RCC 7860 (cell line): ENCODE data around the gene KRT23.

Experiments used
- DNase-seq: peaks from one replicate; pipeline ENCODE4 v3.0.0-alpha.2; 2015; ENCODE audit warnings: low spot score
- FAIRE-seq: peaks from 2 replicates; lab custom pipeline; 2012; peaks lifted over from hg19 to GRCh38; lab: Jason Lieb, UNC

The KRT23 gene

DNA sequence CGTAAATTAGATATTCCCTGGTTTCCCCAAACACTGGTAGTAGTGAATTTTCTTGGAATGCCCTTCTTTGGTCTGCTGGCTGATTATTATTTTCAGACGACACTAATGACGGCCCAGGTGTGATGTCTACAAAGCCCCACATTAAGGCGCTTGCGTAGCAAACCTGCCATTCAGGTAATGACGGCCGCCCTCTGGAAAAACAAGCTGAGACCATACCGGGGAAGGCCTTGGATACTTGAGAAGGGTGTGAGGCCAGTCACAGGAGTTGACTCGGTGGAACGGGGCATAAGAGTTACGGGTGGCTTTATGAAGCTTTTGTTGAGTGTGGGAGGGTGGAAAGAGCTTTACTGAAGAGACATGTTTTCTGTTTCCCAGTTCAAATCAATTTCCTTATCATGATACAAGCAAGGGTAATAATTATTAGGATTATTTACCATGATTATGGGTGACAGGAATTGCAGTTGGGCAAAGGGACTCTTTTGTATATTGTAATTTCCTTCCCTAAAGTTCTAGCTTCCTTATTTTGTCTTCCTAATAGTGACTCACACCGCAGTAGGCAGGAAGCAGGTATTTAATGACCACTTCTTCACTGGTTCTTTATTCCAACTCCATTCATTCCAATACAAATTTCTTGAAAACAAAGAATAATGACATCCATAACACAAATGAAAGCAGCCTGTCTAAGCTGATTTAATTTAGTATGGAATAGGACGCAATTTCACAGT is 24.8 kb downstream of the KRT23 start:
- FAIRE-seq = no peak
- no peak for DNase-seq

DNA sequence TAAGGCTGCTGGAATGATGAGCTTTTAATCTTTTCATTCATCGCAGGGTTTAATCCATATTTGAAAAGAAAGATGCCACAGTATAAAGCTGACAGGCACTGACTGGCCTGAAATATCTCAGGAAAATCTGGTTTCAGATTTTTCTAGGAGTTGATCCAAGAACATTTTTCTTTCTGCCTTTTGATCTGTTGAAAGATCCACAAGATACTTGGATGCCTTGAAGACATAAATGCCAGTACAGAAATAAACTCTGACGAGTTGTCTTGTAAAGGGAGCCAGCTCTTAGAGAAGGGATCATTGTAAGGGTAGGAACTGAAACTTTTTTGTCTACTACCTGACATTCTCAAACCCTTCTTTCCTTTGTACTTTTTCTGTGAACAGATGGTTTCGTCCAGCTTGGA is 27.0 kb downstream of the KRT23 start:
- DNase-seq = no peak
- no peak for FAIRE-seq

DNA sequence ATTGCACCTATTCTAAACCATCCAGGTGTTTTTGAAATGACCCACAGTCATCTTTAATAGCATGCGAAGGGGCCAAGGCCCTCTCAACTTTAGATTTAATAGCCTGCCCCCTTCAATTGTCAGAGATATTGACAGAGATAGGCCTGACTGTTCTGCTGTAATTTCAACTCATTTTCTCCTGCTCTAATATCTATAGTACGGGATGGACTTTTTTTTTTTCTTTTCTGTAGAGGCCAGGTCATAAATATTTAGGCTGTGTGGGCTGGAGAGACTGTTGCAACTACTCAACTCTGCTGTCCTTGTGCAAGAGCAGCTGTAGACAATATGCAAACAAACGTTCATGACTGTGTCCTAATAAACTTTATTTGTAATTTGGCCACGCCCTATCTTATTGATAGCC is 27.7 kb downstream of the KRT23 start:
- DNase-seq = no peak
- no peak for FAIRE-seq

DNA sequence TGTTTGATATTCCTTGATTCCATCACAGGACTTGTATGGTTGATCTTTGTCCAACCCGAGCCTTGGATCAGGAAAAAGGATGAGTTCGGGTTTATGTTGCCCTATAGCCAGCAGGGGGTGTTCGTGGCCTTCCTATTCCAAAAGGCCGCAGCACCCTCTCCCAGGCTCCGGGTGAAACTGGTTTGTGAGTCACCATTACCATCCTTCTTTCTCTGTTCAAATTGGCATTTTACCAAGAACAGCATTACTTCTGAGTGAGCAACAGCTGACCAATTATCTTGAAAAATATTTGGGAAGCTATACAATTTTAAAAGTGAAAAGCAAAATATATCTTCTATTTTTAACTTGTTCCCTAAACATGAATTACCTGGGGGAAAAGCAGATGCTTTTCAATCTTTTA is 28.1 kb downstream of the KRT23 start:
- FAIRE-seq = peak; percentile 96

DNA sequence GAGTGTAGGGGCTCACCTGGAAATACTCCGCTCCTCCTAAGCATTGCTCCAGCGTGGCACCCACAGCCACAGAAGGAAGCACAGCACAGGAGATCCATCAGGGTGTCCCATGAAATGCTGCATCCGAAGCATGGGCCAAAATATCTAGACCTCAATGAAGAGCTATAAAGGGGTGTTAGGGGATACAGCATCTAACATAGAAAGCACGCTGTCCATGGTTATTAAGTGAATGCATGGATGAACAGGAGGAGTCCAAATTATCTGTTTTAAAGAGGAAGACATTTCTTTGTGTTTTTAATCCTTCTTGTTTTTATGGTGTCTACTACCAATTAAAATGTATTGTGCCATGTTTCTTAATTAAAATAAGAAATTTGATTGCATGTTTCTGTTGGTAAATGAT is 30.8 kb downstream of the KRT23 start:
- DNase-seq (no peak), FAIRE-seq (no peak)

More for the DNA sequence above, 28.1 kb downstream of the KRT23 start:
- peak; percentile 92 for DNase-seq

DNA sequence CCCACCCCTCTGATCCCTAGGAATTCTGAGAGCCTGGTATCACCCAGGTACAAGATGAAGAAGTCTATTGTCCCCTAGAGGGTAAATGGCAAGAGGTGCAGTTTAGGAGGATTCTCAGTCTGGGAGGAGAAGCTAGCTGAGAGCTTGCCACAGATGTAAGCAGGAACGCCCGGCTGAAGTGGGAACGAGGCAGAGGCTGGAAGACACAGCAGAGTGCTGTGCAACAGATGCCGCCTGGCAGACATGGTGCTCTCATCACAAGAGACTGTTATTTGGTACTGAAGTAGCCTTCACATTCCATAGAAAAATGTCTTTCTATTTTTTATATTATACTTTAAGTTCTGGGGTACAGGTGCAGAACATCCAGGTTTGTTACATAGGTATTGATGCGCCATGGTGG is 32.1 kb downstream of the KRT23 start:
- DNase-seq = no peak
- FAIRE-seq = no peak

DNA sequence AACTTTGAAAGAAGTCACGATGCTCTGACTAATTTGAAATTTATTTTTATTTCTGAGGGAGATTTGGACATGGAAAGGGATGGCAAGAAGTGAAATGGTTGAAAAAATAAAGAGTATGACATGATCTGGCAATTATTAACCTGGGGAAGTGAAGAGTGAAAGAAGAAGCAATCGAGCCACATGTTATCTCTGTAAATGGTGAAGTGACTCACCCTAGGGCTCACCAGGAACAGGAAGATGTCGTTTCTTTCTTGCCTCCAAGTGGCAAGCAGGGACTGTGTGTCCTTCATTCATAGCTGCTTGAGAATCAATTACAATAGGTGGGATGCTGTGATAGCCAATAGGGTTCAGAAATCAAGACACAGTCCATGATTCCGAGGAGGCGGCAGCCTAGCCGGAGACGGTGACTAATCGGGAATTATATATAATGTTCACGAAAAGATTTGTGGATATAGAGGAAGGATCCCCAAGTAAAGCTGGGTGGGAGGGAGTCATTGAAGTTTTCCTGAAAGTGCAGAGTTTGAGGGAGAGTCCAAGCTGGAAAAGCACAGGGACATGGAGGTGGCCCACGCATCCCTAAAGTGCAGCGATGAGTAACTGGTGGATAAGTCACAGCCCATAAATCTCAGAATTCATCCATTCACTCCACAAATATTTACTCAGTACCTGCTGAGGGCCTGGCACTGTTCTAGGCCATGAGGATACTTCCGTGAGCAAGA is 34.2 kb downstream of the KRT23 start:
- DNase-seq (peak; percentile 98), FAIRE-seq (peak; percentile 98)

DNA sequence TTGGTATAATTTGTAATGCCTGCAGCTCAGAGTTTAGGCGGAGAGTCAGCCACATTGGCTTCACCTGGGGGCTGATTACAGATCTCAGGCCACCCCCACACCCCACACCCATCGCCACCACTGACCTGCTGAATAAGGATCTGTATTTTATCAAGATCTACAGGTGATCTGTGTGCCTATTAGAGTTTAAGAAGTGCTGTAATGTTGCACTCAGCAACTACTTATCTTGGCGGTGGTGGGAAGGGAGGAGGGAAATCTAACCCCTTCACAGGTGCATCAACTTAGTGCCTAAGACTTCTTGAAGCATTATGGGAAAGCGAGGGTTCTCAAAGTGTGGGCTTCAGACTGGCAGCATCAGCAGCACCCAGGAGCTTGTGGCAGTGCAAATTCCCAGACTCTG is 34.9 kb downstream of the KRT23 start:
- DNase-seq (no peak), FAIRE-seq (no peak)

DNA sequence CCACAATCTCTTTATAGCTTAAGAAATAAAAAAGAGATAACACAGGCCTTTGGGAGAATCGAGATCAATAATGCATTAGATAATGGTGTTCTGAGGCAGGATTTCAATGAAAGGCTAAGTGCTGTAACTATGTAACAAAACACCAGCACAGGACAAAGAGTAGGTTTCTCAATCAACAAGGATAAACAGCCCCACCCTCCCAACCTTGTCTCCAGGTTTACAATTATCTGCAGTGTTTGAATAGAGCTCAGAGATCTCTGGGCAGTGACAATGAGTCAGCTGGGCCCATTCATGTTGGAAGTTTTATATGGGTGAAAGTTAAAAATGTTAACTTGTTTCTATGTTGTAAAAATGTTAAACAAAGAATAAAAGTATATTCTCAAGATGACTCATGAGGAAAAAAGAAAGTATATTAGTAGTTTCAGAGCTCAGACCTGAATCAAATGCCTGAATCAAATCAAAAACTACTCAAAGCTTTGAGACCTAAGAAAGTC is 35.4 kb downstream of the KRT23 start:
- peak; percentile 85 for DNase-seq
- peak; percentile 81 for FAIRE-seq

DNA sequence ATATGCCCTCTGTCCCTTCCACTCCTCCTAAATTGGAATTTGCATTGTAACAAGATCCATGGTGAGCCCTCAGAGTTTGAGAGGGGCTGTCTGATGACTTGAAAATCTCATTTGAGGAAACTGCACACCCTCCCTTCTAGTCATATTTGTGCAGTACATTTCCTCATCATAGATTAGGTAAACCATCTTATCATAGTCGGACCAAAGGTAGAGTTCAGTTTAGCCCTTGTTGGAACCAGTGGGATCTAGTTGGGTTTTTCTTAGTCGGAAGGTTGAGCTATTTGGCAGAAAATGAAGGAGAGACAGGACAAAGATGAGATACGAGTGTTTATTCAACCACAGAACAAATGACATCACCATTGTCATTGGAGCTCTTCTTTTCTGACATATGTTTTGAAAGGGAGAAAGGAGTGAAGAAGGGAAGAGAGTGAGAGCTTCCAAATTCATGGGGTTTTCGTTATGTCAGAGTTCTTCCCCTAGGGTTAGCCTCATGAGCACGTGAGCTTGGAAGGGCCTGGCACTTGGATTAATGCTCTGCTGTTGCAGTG is 36.6 kb downstream of the KRT23 start:
- FAIRE-seq (no peak), DNase-seq (no peak)

DNA sequence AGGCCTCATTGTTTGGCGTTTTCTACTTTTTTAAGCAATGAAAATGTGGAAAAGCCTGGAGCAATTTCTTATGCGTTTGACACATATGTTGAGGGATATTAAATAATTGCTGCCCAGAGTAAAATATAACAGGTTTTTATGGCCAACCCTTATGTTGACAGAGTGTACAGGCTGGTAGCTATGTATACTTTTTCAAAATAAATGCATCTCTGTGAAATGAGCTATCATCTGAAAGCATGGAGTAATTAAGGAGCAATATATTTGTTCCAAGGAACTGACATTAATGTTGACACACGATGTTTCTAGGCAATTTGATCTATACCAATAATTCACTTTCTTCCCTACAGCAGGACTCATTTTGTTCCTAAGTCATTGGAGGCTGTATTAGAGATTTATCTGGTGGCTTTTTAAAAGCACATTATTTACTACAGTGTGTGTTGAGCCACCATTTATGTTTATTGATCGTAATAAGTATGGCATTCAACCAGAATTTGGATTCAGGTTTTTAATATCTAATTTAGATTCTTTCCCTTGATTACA is 40.5 kb downstream of the KRT23 start:
- DNase-seq (no peak), FAIRE-seq (no peak)

DNA sequence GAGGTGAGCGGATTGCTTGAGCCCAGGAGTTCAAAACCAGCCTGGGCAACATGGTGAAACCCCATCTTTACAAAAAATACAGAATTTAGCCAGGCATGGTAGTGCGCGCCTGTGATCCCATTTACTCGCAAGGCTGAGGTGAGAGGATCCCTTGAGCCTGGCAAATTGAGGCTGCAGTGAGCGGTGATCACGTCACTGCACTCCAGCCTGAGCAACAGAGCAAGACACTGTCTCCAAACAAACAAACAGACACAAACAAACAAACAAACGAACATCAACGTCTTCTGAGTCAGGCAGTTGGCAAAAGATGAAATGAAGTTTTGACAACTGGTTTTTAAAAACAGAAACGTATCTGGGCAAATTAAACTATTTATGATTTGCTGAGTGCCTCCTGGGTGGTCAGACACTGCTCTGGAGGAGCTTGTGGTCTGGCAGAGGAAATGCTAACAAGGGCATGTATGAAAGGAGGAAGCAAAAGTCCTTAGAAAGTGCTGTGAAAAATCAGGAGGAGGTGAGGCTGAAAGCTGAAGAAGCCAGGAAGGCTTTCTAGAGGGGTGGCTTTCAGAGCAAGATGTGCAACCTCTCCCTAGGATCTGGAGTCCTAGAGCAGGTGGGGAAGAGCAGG is 42.2 kb downstream of the KRT23 start:
- DNase-seq (no peak), FAIRE-seq (no peak)

DNA sequence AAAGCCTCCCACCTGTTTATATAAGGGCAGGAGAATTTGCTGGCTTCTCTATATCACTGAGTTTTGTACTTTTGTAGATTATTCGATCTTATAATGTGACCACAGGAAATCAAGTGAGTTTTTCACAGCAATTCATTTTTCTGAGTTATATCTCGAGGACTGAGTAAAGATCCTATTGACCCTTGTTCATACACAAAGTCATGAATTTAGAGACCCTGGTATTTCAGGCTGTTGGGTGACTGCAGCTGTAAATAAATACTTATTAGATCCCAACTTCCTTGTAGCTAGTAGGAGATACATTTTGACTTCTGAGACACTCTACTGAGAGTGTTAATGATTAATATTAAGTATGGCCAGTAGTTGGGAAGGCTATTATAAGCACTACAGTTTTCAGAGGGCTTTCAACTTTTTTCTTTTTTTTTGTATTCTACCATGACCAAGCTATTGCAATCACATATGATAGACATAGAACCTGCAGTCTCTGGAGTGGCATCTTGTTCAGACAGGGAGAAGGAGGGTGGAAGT is 49.2 kb downstream of the KRT23 start:
- DNase-seq (no peak), FAIRE-seq (peak; percentile 63)

DNA sequence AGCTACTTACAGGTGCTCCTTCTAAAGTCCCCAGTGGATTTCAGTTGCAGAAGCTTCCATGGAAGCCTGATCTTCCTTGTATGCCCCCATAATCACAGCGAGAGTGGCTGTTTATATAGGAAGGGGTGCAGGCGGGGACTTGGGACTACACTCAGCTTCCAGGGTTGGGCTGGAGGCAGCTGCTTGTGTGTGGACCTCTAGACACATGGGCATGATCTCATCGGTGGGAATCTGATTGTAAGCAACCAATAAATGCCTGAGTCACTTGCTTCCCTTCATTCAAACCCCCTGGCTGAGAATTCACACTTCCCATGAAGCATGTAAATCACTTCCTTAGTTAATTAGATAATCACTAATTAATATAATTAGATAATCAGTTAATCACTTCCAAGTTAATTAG is 51.4 kb downstream of the KRT23 start:
- DNase-seq (no peak), FAIRE-seq (no peak)

DNA sequence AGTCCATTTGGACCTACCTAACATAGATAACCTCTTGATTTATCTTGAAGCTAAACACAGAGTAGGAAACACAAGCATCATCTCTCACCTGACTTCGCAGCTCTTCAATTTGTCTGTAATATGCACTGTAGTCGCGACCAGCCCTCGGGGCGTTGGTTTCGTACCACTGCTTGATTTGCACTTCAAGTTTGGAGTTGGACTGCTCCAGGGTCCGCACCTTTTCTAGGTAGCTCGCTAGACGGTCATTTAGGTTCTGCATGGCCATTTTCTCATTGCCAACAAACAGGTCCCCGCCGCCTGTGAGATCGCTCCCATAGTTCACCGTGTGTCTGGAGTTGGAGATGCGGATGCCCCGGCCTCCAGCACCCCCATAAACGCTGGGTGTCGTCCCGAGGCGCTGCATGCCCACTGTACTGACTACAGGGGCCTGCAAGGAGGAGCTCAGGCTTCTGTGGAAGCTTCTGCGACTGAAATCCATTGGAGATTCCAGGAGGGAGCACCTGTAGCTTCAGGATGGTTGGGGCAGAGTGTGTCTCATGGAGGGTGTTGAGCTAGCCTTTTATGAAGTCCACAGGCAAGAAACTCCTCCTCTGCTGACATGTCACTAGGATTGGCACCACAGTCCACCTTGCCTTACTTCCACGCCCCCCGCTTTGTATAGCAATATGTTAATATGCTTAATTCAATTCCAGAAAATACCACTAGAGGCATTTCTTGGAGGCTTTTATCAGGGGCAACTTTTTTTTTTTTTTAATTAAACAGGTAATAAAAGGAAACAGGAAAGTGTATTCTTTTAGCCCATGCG is 52.5 kb downstream of the KRT23 start, which contains the start of gene KRT20:
KRT20 (minus strand) TSS at position 535 of the 805 bp plus-strand sequence; CDS start at position 478, 57 bp downstream.
- DNase-seq (no peak), FAIRE-seq (no peak)

DNA sequence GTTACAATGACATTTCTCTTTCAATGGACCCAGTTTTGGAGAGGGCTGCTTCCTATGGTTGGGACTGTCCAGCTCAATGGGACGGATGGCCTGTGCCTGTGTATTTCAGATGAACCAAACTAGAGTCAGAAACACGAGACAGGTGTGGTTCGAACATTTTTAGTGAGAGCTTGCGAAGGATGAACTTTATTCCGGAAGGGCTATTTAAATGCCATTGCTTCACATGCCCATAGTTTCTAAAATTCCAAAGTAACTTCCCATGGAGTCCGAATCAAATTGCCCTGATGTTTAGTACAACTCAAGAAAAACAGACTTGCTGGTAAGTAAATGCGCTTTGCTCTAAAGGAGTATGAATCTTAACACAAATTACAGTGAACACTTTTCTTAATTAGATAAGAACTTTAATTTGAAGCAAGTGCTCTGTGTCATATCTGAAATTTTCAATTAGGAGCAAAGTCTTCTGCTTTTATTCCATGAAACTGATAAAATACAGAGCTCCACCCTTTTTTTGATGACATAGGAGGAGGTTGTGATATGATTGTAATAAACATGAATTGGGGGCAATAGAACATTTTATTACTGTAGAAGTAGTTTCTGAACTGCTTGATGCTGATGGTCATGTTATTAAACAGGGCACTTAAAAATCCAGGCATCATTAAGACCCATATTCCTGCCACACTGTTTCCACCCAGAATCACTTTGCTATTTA is 53.7 kb downstream of the KRT23 start:
- FAIRE-seq (no peak), DNase-seq (no peak)

DNA sequence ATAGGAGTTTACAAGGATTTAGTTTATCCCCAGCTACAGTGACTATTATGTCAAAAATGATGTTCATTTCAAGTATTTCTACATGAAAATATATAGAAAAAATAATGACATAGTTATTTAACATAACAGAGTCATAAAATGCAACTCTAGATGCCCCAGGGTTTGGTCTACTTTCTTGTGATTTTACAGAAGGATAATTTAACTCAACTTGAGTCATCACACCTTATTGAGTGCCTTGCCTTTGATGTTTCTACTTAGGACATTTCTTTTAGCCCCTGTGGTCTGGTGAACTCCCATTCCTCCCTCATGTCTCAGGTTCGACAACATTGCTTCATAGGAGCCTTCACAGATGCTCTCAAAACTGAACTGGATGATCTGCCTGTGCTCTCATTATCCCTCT is 54.4 kb downstream of the KRT23 start:
- FAIRE-seq (no peak), DNase-seq (no peak)

DNA sequence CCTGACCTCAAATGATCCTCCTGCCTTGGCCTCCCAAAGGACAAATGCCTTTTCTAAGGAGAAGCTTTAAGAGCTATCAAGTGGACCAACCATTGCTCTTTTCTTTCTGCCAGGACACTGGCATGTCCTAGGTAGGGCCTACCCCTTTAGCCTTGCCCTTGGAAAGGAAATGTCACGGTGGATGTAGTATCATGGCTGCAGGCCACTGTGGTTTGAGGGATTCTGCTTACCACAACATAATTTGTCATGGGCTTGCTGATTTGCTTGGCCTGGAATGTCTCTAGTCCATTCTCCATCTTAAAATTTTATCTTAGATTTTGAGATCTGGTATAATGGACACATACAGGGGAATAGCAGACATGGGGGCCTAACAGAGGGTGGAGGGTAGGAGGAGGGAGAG is 58.4 kb downstream of the KRT23 start:
- FAIRE-seq (no peak), DNase-seq (no peak)

DNA sequence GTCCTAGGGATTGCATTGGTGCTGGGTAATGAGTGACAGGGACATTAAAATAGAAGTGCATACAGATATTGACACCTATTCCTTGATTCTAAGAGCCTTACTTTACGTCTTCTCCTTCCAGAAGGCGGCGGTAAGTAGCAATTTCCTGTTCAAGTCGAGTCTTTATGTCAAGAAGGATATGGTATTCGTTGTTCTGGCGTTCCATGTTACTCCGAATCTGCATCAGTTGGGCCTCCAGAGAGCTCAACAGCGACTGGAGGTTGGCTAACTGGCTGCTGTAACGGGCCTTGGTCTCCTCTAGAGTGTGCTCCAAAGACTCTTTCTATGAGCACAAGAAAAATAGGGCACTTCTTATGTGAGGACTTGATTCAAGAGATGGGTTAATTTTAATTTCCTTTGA is 59.4 kb downstream of the KRT23 start:
- DNase-seq (no peak), FAIRE-seq (no peak)

DNA sequence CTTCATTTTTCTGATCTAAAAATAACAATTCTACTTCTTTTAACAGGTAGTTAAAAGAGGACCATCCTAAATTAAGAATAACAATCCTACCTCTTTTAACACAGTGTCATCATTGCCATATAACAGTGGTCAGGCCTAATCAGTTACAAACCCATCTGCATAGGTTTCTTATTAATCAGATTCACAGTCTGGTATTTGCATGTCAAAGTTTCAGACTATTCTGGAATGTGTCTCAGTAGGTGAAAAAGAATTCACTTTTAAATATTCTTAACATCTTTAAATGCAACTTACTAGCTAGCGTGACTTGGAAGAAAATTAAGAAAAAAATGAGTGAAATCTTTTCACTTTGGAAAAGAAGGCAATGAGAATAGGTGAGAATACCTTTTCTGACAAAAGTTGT is 63.6 kb downstream of the KRT23 start:
- FAIRE-seq (no peak), DNase-seq (no peak)
